Breast epithelium (tissue), 3 donors: ENCODE measurements around the gene ATP5ME.

Experiments used
- CTCF ChIP-seq, 3 donors: fragments of 450-650 bp; IDR thresholded peaks; one replicate each; pipeline ENCODE4 v1.5.1; 2016 to 2017; ENCODE audit warnings: antibody characterized with exemption in 3 of 3, mild to moderate bottlenecking in 3 of 3, moderate library complexity in 3 of 3
- POLR2A ChIP-seq: fragments of 450-650 bp; IDR thresholded peaks from one replicate; pipeline ENCODE4 v1.6.1; 2016; ENCODE audit warnings: antibody characterized with exemption, mild to moderate bottlenecking, moderate library complexity
- POLR2AphosphoS5 ChIP-seq, 3 donors: sonication (generic); formaldehyde crosslinking; IDR thresholded peaks; one replicate each; pipeline ENCODE4 v1.6.1; 2017; ENCODE audit warnings: antibody characterized with exemption in 3 of 3

- TF ChIP-seq CTCF (IDR thresholded peaks at IDR 0.05) = no peak
- TF ChIP-seq POLR2A = no peak
- no peak for TF ChIP-seq POLR2AphosphoS5 (IDR thresholded peaks at IDR 0.05)
These were observed 13.7 kb downstream of the ATP5ME start for GRCh38 chr4:660401-660800.
